GM11168 (cell line): ENCODE measurements around the gene FAM163A.

Experiments
- in situ Hi-C: fragments of 300-500 bp; cut with MboI; formaldehyde crosslinking; loops from one replicate; pipeline ENCODE4 v1.12.0; 2022; ENCODE audit warnings: low sequenced_read_pairs; ENCODE audit not compliant: unreplicated experiment

Gene FAM163A

DNA sequence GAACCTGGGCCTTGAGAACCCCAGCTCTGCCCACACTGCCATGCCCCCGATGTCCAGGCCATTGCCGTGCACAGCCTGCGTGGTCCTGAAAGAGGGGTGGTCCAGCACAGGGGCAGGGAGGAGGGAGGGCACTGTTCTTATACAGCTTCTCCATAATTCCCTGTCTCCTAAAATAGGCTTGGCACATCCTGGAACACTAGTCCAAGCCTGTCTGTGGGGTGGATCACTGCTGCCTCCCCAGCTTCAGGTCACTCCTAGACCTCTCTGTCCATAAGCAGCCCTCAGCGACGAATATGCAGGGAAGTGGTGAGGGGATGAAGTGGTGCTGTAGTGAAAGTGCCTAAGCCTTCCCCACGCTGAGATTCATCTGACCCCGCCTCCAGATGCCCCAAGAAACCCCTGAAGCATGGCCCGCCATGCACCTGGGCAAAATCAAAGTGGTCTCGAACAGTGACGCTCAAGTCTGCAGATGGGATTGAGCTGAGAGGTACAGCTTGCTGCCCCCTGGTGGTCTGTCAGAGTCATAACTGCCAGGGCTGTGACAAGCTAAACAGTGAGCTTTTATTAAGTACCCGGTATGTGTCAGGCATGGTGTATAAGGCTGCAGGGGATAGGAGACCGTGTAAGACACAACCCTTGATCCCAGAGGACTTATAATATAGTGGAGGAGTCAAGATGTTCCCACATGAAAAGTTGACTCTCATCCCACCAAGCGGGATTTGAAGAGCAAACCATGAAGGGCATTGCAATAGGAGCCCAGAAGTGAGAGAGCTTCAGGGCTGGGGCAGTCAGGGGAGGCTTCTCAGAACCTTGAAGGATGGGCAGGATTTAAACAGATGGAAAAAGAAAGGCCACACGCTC lies 66.6 kb downstream of the FAM163A start:
- in situ Hi-C loops: loop anchor here (5.0 kb wide), 1 partner anchor 102 kb away; no protein-coding TSS in a partner anchor

DNA sequence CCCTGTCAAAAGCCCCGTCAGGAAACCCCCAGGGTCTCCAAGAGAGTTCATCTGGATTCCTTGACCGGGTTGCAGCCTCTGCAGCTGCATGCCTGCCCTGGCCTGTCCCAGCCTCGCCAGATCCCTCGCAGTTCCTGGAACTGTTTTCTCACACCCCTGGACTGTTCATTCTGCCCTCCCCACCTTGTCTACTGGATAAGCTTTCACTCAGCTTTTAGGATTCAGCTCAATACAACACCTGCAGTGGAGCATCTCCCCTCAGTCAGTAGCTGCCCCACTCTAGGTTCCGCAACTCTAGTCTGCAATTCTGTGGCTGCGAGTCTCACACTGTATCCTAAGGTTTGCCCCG lies 67.2 kb downstream of the FAM163A start:
- in situ Hi-C loops: no loop called here

DNA sequence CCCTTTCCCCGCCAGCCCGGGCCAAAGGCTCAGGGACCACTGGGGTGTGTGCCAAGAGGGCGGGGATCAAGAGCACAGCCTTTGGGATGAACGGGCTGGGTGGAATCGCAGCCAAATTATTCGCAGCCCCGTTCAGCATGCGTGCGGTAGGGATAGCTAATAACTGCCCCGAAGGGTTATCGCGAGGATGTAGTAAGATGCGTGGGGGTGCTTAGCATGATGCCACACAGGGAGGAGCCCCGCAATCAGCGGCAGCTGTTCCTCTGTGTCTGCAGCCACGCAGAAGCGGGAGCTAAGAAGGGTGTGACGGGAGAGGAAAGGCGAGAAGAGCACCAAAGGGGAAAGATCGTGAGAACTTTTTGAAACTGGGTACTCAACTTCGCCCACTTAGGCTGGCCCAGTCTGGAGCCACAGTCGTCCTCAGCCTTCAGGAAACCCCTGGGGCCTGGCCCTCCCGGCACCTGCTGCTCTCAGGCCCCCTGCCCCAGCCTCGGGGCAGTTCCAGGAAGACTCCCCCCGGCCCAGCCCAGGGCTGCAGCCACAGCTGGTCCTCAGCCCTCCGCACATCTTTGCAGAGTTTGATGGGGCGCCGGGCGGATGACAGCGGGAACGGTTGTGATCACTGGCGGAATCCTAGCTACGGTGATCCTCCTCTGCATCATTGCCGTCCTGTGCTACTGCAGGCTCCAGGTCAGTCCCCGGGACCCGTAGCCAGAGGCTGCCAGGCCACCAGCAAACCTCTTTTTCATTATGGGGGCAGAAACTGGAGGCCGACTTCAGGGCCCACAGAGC lies 69.6 kb downstream of the FAM163A start:
- in situ Hi-C loops: no loop called here

DNA sequence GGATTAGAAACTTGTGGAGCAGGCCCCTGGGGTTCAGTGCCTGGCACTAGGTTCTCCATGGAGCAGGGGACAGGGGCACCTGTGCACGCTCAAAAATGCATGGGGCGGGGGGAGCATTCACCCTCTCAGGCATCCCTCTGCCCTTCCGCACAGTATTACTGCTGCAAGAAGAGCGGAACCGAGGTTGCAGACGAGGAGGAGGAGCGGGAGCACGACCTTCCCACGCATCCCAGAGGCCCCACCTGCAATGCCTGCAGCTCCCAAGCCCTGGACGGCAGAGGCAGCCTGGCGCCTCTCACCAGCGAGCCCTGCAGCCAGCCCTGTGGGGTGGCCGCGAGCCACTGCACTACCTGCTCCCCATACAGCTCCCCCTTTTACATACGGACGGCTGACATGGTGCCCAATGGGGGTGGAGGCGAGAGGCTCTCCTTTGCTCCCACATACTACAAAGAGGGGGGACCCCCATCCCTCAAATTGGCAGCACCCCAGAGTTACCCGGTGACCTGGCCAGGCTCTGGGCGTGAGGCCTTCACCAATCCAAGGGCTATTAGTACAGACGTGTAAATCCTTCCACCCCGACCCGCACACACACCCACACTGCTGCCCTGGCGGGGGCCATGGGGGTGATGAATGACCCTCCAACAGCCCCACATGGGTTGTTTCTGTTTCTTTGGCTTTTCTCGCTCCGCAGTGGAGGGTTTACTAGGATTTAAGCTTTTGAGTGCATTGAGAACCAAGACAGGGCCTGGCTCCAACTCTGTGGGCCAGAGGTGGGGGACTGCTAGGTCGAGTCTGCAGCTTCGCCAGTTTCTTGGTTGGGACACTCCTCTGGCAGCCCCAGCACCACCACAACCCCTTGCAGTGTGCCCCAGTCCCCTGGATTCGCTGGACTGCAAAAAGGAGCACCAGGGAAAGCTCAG lies 70.8 kb downstream of the FAM163A start:
- in situ Hi-C loops: no loop called here

DNA sequence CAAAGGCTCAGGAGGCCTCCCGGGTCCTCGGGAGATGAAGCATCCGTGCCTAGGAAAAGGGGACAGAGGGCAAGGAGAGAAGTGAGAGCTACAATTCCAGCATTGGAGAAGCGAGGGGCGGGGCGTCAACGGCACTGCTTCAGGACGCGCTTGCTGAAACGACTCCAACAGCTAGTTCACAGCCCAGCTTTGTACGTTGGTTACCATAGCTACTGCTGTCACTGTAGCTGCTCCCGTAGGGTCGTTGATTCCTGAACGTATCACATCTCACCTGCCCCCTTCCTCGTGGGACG lies 71.4 kb downstream of the FAM163A start:
- in situ Hi-C loops: no loop called here

DNA sequence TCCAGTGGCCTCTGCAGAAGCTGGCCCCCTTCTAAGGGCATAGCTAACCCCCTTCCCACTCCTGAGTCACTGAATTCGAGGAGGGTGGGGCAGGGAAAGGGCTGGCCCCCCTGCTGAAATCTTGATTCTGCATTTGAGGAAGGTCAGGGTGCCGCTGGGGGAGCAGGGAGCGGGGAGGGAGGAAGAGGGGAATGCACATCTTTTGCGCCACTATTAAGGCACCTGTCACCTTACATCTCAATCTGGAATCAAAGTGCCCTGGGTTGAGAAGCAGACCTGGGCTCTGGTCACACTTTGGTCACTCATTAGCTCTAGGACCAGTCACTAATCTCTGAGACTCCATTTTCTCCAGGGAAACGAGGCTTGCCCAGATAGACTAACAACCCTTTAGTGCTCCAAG lies 72.5 kb downstream of the FAM163A start:
- in situ Hi-C loops: no loop called here

DNA sequence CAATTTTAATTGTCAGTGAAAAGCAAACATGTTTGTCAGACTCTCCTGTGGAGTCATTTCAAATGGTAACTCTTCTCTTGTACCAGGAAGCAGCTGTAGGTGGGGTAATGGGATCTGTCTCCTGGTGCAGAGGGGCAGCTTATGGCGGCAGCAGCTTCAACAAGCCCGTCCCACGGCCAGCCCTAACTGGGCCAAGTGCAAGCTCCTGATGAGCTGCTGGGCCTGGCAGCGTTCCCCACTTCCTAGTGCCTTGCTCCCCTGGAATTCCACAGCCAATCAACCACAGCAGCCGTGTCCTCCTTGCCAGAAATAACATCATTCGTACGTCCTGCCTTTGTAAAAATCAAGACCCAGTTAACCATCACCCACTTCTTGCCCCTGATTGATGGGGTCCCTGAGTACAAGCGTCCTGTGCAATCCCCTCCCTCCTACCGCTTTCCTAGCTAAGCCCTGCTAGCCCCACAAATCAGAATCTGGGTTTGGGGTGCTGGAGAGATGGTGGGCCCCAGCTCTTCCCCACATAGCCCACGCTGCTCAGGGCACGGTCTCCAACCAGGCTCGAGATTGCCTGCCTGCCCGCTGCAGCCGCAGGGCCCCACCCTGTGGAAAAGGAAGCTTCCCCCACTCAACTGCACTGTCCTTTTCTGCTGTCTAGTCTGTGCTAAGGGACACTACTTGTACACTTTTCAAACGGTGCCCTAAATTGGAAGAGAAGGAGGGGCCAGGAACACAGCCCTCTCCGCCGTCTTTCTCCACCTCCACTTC lies 73.3 kb downstream of the FAM163A start:
- in situ Hi-C loops: no loop called here

DNA sequence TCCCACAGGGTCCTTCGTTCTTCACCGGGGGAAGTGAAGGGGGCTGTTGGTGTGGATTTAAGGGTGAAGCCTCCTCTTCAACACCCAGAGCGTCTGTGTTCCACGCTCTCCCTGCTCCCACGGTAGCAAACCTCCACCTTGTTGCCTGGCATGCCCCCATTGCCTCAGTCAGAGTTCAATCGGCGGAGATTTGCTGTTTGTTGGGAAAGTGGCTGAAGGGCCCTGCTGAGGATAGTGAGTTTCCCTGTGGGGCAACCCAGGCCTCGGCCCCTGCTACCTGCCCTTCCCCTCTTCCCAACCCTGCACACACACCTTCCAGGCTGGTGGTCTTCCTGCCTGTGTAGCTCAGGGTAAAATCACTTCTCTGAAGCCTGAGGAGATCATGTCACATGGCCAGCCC lies 74.0 kb downstream of the FAM163A start:
- in situ Hi-C loops: no loop called here

DNA sequence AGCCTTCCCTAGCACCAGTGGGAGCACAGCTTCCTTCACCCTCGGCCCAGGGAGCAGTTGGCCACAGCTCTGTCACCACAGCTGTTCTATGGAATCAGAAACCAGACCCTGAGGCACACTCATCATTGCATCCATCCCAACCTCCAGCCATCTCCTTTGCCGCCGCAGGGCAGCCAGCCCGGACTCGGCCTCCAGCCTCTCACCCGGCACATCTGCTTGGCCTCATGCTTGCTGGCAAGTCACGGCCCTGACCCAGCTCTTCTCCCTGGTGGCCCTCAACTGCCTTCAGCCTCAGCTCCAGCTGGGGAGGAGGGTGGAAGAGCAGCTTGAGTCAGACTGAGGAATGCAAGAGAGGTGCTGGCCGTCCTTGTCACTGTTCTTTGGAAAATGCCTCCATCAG lies 74.7 kb downstream of the FAM163A start:
- in situ Hi-C loops: no loop called here

DNA sequence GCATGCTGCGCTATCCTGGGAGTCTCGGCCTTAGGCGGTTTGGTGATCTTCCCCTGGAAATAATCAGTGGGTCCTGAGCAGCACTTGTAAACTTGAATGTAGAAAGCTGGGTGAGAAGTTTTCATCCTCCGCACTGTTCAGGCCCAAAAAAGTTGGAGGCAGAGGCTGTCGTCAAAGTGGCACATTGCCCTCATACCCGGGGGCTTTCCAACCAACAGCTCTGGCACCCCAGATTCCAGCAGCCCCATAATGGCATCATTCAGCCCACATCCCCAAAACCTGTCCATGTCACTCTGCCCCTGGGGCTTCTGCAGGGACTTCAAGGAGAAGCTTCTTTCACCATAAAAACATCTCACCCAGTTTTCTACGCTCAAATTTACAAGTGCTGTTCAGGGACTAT lies 75.2 kb downstream of the FAM163A start:
- in situ Hi-C loops: no loop called here

DNA sequence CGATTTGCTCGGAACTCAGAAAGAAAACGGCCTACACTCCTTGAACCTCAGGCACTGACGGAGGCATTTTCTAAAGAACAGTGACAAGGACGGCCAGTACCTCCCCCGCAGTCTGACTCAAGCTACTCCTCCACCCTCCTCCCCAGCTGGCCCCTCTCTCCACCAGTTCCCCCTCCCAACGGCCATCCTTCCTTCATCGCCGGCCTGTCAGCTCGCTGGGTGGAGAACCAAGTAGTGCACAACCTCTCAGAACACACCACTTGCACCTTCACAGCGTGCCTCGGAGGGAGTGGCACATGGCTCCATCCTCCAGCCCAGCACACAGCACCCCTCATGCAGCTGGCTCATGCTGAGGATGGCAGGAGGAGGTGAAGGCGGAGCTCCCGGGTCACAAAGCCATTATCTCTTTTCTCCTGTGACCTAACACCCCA lies 75.7 kb downstream of the FAM163A start:
- in situ Hi-C loops: no loop called here

DNA sequence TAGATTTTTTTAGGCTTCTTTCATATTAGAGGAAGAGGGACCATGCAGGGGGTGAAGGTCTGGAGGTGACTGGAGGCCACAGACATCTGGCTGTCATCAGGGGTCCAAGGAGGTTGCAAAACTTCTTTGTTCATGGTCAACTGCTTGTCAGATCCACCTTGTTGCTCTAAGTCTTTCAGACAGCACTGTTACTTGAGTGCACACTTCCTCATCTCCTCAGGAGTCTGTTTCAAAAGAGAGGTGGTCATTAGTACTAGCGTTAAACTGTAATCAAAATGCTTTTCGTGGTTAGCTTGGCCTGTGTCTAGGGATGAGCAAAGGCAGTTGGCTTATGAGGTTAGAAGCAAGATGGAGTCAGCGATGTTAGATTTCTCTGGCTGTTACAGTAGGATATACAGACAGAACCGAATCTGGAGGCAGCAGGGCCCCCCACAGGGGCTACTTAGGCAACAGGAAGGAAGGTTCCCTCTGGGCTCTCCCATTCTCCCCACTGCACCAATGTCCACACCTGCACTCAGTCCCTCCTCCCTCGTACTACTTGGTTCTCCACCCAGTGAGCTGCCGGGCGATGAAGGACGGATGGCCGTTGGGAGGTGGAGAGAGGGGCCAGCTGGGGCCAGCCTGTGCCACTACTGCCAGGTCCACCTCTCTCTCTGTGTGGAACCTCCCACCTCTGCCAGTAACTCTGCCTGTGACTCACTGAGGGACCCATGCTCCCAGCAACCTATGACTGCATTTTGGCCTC lies 77.3 kb downstream of the FAM163A start:
- in situ Hi-C loops: no loop called here

DNA sequence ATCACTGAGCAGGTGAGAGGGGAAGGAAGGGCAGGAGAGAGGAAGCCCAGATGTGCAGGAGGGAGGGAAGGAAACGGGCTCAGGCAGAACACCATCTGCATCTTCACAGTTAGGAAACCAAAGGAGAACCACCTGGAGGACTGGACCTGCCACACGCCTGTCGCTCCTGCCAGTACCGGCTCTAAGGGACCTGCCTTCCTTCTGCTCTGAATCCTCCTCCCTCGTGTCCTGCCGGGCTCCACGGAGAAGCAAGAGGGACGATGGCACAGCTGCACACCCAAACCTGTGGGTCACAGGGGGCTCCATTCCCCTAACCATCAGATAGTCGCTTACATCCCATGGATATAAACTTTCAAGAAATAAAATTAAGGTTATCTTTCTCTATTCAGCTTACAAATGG lies 78.4 kb downstream of the FAM163A start:
- in situ Hi-C loops: no loop called here

DNA sequence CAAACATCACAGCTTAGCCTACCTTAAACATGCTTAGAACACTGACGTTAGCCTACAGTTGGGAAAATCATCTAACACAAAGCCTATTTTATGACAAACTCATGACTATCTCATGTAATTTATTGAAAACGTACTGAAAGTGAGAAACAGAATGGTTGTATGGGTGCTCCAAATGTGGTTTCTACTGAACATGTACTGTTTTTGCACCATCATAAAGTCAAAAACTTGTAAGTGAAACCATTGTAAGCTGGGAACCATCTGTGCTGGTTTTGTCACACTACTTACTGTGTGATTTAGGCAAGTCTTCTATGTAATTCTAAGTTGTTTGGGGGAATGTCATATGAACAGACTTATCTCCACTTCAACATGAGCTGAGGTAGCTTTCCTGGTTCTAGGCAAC lies 79.0 kb downstream of the FAM163A start:
- in situ Hi-C loops: no loop called here

DNA sequence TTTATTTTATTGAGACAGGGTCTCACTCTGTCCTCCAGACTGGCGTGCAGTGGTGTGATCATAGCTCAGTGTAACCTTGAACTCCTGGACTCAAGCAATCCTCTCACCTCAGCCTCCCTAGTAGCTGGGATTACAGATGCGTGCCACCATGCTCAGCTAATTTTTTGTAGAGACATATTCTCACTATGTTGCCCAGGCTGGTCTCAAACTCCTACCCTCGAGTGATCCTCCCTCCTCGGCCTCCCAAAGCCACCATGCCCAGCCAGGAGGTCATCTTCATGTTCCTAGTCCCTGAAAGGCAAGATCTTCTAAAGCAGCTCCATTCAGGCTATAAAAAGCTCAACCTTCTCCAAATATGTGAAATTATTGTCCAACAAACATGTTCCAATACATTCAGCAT lies 80.6 kb downstream of the FAM163A start:
- in situ Hi-C loops: no loop called here

DNA sequence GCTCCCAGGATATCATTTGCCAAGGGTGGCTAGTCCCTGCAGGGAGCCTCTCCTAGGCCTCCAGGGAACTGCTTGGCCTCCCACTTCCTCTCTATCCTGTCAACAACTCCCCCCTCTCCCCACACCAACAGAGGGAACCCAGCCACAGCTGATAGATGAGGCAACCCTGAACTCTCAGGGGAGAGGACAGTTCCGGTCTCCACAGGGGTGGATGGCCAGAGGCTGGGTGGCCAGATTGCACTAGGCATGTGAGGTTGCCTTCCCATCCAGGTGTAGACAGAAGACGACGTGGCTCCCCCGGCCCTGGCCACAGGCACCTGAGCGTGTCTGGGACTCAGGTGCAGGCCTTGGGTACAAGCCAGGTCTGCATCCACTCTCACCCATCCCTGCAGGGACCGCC lies 81.2 kb downstream of the FAM163A start:
- in situ Hi-C loops: no loop called here

DNA sequence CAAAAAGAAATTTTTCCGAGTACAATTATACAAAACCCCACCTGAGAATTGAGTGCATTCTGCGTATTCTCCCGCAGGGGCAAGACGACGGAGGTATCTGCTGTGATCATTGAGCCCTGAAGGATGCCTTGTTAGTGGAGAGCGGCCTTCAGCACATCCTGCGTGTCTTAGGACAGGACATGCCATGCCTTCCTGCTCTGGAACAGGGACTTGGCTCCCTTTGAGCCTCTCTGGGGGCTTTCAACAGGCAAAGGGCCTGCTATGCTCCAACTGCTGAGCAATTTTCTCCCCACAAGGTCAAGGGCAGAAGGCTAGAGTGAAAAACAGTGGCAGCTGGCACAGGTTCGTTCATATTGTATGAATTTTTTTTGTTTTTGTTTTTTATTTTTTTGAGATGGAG lies 82.1 kb downstream of the FAM163A start:
- in situ Hi-C loops: no loop called here

DNA sequence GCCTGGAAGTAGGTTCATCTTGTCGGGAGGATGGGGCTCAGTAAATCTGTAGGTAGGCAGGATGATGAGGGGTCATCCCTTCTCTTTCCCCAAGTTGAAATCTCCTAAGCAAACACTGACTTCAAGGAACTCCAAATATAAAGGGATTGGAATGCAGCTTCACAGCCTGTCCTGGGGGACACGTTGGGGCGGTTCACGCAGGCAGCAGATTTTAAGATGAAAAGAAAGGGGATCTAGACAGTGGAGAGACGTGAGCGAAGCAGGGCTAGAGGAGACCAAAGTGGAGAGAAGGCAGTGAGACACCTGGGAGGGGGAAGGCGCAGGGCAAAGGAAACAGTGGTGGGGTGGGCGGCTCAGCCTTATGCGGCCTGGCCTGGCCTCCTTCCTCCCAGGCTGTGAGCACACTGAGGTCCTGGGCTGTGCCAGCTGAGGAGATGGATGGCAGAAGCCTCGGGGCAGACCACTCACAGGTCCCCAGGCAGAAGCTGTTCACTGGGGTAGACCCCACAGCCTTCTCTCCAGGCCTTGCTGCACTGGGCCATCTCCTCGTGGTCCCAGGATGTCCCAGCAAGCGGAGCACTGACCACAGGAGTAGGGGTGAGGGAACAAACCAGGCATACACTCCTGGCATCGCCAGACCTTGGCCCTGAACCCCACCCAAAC lies 82.8 kb downstream of the FAM163A start:
- in situ Hi-C loops: no loop called here
